ENCODE data around the gene BATF.

BATF gene

GRCh38 chr14:75539162-75539560 is 16.9 kb downstream of the BATF start:
- in situ Hi-C loops (cut with MboI; ENCODE audit: low sequenced_read_pairs, unreplicated experiment) = no loop called here
- no peak for DNase-seq (ENCODE audit: low spot score)
- TF ChIP-seq CTCF (IDR thresholded peaks at IDR 0.05; ENCODE audit: borderline replicate concordance, control extremely low read depth, extremely low read depth, insufficient read depth, missing control alignments) = no peak

DNA sequence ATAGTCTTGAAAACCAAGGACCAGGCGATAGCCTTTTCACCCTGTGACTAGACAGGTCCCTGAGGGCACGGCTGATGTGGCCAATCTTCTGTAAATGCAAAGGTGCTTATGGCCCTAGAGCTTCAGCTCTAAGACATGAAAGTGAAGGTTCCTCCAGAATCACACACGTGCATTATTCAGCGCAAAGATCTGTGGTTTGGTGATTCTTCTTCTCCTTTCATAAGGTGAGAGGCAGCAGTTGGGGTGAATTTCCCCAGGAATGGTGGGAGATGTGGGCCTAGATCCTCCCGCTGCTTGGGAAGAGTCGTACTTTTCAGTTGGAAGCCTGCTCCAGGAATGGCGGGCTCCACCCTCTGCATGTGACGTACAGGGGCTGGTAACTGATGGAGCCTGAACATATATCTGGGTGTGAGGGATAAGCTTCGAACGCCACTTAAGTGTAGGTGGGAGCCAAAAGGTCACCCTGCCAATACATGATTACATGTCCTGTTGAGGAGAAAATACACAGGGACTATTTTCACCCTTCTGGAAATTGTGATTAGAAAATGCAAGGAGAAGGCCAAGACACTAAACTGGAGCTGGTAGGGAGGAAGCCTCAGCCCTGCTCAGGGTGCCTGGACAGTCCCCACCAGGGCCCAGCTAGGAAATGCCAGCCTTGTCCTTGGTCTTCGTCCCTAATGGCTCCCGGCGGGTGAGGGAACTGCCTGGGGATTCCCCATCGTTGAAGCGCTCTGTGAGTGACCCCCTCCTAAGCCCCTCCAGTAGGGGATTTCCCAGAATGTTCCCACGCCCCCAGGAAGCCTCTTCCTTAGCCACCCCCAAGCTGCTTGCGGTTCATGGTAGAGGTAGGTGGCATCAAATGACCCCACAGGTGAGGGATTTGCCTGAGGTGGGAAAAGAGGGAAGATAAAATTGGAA is 17.6 kb downstream of the BATF start:
- DNase-seq (ENCODE audit: low spot score) = peak; percentile 67
- in situ Hi-C loops (cut with MboI; ENCODE audit: low sequenced_read_pairs, unreplicated experiment) = no loop called here
- no peak for TF ChIP-seq CTCF (IDR thresholded peaks at IDR 0.05; ENCODE audit: borderline replicate concordance, control extremely low read depth, extremely low read depth, insufficient read depth, missing control alignments)

- DNase-seq (ENCODE audit: low spot score) = no peak
- TF ChIP-seq CTCF (IDR thresholded peaks at IDR 0.05; ENCODE audit: borderline replicate concordance, control extremely low read depth, extremely low read depth, insufficient read depth, missing control alignments) = no peak
- in situ Hi-C loops (cut with MboI; ENCODE audit: low sequenced_read_pairs, unreplicated experiment) = no loop called here
Observed at GRCh38 chr14:75540479-75540851, 18.2 kb downstream of the BATF start.

DNA sequence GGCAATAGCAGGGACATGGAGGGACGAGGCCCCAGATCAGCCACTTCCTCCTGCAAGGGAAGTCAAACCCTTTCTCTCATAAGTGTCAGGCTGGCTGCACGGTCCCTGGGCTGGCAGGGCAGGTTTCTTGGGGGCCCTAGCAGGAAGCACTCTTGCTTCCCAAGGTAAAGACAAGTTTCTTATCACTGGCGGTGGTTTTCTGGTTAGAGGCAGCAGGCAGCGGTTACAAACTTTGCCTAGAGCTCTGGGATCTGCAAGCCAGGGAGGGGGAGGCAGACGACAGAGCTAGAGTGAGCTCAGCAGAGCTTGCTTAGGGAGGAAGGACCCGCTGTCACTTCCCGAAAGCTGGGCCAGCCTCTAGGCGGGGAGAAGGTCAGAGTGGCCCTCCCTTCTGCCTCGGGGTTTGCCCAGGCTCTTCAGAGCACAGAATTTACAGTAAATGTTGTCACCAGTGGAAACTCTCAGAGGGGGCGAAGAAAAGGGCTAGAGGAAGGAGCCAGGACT is 20.4 kb downstream of the BATF start:
- in situ Hi-C loops (cut with MboI; ENCODE audit: low sequenced_read_pairs, unreplicated experiment) = no loop called here
- DNase-seq (ENCODE audit: low spot score) = peak; percentile 84
- no peak for TF ChIP-seq CTCF (IDR thresholded peaks at IDR 0.05; ENCODE audit: borderline replicate concordance, control extremely low read depth, extremely low read depth, insufficient read depth, missing control alignments)

GRCh38 chr14:75543253-75543652 is 21.0 kb downstream of the BATF start:
- no peak for DNase-seq (ENCODE audit: low spot score)
- in situ Hi-C loops (cut with MboI; ENCODE audit: low sequenced_read_pairs, unreplicated experiment) = no loop called here
- no peak for TF ChIP-seq CTCF (IDR thresholded peaks at IDR 0.05; ENCODE audit: borderline replicate concordance, control extremely low read depth, extremely low read depth, insufficient read depth, missing control alignments)

- no peak for DNase-seq (ENCODE audit: low spot score)
- in situ Hi-C loops (cut with MboI; ENCODE audit: low sequenced_read_pairs, unreplicated experiment) = no loop called here
- TF ChIP-seq CTCF (IDR thresholded peaks at IDR 0.05; ENCODE audit: borderline replicate concordance, control extremely low read depth, extremely low read depth, insufficient read depth, missing control alignments) = no peak
Observed at GRCh38 chr14:75543786-75544185, 21.5 kb downstream of the BATF start.

Measured in GM13976 (cell line).